BJ (cell line): Measurements from ENCODE around the gene ERC1. TPM values are rescaled to one million over a fixed set of nuclear protein-coding genes. Genes with fewer than 3 reads are reported as not detected.
"Not testable (repeated sequence)": the region's sequence is repeated elsewhere in the genome, so short reads cannot be mapped to it uniquely, and the experiment has no call there.

Experiments
- CTCF ChIA-PET: fragments of 350-600 bp; formaldehyde crosslinking; extraction: SDS; loops from one replicate; lab custom pipeline; 2021; ENCODE audit warnings: antibody characterized with exemption, inconsistent platforms; lab: Yijun Ruan, JAX
- POLR2A ChIA-PET: fragments of 300-600 bp; sonication (Branson Sonifier 250); formaldehyde crosslinking; extraction: SDS; loops from one replicate; lab custom pipeline; 2021; ENCODE audit warnings: antibody characterized with exemption; lab: Charles Lee
- DNase-seq: peaks from one replicate; pipeline ENCODE4 v3.0.0-alpha.2; 2011; ENCODE audit warnings: low read depth
- H3K27me3 ChIP-seq: 2 replicates; pipeline ENCODE4 v1.6.0; 2011; ENCODE audit warnings: low read length; ENCODE audit not compliant: control insufficient read depth, insufficient read depth
- H3K36me3 ChIP-seq: 2 replicates; pipeline ENCODE4 v1.5.1; 2011; ENCODE audit warnings: low read length; ENCODE audit not compliant: control insufficient read depth, insufficient read depth
- H3K4me3 ChIP-seq: 2 replicates; pipeline ENCODE4 v1.5.1; 2011; ENCODE audit warnings: low read depth, mild to moderate bottlenecking, control low read depth, low read length
- polyA plus RNA-seq: library from polyadenylated mRNA; depleted of rRNA; stranded (reverse); fragments of >200 nt; gene quantifications from 2 replicates; pipeline ENCODE4 v1.2.3, GENCODE V29; 2011
- TF ChIP-seq, protein P1 (sequence below): IDR thresholded peaks from 2 replicates; pipeline ENCODE4 v1.5.1; 2011; ENCODE audit warnings: low read depth, mild to moderate bottlenecking, control low read depth, inconsistent platforms, low read length, moderate library complexity; ENCODE audit not compliant: insufficient read depth

ERC1 gene
- polyA plus RNA-seq, 1 experiment = 14.5 TPM

DNA sequence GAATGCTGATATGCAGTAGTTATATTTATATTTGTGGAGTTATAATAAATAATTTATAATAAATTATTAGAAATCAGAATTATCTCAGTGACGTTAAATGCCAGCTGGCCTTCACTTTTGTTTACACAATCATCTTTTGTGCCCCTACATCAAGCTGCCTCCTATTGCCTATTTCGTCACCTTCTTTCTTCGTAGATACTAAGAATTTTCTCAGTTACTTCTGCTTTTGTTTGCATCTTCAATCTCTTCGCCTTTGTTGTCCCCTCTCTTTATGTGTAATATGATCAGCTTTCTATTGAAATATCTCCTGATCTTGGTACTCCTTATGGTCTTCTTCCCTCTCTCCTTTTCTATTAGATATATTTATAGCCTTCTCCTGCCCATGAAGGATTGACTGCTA lies 197.0 kb downstream of the ERC1 start:
- DNase-seq = no peak
- ChIA-PET POLR2A (no interaction called here), CTCF (no interaction called here)
- TF ChIP-seq, protein P1, sequence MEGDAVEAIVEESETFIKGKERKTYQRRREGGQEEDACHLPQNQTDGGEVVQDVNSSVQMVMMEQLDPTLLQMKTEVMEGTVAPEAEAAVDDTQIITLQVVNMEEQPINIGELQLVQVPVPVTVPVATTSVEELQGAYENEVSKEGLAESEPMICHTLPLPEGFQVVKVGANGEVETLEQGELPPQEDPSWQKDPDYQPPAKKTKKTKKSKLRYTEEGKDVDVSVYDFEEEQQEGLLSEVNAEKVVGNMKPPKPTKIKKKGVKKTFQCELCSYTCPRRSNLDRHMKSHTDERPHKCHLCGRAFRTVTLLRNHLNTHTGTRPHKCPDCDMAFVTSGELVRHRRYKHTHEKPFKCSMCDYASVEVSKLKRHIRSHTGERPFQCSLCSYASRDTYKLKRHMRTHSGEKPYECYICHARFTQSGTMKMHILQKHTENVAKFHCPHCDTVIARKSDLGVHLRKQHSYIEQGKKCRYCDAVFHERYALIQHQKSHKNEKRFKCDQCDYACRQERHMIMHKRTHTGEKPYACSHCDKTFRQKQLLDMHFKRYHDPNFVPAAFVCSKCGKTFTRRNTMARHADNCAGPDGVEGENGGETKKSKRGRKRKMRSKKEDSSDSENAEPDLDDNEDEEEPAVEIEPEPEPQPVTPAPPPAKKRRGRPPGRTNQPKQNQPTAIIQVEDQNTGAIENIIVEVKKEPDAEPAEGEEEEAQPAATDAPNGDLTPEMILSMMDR = no peak
- Histone ChIP-seq H3K4me3 (no peak overlapping the region), H3K27me3 (no peaks in the 10 kb centered on the region), H3K36me3 (peaks cover 2% of the 10 kb centered on the region; the same call in 1 of the 2 replicates)

DNA sequence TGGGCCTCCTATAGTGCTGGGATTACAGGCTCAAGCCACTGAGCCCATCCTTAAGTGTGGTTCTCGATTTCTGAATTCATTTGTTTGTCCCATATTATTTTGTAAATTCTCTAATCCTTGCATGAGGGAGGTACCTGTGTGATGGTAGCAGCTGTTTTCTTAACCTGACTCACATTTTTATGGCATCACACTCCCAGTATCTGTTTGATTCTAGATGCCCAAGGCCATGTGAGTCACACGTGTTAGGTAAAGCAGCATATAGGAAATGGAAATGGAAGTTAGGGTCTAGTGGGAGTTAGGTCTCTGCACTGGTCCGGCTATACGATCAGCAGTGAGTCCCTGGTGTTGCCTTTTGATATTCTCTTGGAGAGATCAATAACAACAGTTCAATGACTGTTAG lies 198.1 kb downstream of the ERC1 start:
- H3K36me3 ChIP-seq = peaks cover 2% of the 10 kb centered on the region; the same call in 1 of the 2 replicates
- no peak overlapping the region for H3K4me3 ChIP-seq
- TF ChIP-seq, protein P1 = no peak
- no peak for DNase-seq
- POLR2A ChIA-PET = no interaction called here
- H3K27me3 ChIP-seq = no peaks in the 10 kb centered on the region
- CTCF ChIA-PET = no interaction called here

DNA sequence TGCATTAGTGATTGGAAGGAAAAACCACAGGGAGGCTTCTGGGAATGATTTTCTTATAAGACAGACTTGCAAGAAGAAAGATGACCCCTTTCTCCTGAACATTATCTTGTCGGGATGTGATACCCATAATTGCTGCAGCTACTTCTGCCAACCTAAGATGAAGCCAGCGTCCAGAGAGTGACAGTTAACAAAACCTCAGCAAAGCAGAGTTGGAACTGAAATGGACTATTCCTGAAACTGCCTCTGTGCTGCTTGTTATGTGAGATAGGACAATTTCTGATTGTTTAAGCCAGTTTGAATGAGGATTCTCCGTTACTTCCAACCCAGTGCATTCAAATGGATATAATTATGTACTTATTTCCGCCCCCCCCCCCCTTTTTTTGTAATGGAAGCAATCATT lies 204.5 kb downstream of the ERC1 start:
- ChIA-PET POLR2A (no interaction called here), CTCF (no interaction called here)
- Histone ChIP-seq H3K36me3 (peaks cover 1% of the 10 kb centered on the region; the same call in 1 of the 2 replicates), H3K4me3 (no peak overlapping the region), H3K27me3 (no peaks in the 10 kb centered on the region)
- TF ChIP-seq, protein P1 = no peak
- no peak for DNase-seq

DNA sequence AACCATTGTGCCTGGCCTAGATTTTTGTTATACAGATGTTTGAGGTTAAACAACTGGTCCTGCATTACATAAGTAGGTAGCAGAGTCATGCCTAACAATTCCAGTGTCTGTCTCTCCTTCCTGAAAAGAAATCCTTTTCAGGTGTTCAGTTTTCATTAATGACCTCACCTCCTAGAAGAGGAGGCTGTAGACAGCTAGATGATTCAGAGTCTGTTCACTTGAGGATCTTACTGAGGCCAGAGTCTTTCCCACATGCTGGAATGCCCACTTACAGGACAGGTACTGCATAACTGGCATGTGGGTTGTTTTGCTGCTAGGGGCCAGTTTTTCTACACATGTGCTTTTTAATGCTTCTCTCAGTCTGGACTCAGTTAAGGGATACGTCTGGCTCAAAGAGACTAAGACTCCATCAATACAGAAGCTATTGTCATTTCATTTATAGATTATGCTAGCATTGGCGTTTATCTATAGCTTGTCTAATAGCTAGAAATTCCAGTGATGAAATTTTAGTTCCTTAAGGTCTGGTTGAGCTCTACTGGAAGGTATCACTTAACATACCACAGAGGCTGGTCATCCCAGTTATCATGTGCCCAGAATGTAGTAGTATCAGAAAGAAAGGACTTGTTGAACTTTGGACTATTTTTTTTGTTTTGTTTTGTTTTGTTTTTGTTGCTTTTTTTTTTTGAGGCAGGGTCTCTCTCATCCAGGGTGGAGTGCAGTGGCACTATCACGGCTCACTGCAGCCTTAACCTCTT lies 206.4 kb downstream of the ERC1 start:
- Histone ChIP-seq H3K4me3 (no peak overlapping the region), H3K36me3 (peaks cover 1% of the 10 kb centered on the region; the same call in 1 of the 2 replicates), H3K27me3 (no peaks in the 10 kb centered on the region)
- TF ChIP-seq, protein P1 = no peak
- CTCF ChIA-PET = interaction anchor here (0.8 kb wide), 1 partner anchor 9 kb away, joined by 3 read pairs; no protein-coding TSS in a partner anchor
- DNase-seq = no peak
- POLR2A ChIA-PET = no interaction called here

DNA sequence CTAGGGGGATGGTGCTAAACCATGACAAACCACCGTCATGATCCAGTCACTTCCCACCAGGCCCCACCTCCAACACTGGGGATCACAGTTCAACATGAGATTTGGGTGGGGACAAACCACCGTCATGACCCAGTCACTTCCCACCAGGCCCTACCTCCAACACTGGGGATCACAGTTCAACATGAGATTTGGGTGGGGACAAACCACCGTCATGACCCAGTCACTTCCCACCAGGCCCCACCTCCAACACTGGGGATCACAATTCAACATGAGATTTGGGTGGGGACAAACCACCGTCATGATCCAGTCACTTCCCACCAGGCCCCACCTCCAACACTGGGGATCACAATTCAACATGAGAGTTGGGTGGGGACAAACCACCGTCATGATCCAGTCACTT lies 207.8 kb downstream of the ERC1 start:
- H3K4me3 ChIP-seq, H3K27me3 ChIP-seq, CTCF ChIA-PET: not testable (repeated sequence)

More for the DNA sequence above, 207.8 kb downstream of the ERC1 start:
- POLR2A ChIA-PET, DNase-seq, H3K36me3 ChIP-seq: not testable (repeated sequence)
